A549 (cell line): ENCODE results near the gene KDM6A. TPM values are rescaled to one million over a fixed set of nuclear protein-coding genes. Genes with fewer than 3 reads are reported as not detected.

Experiments
- ATAC-seq, 2 experiments: fragments of 200-7000 bp in 1 of 2; fragments of >200 bp in 1 of 2; cut with Nextera tagmentation in 1 of 2; cut with Tn5 transposase in 1 of 2; 3 replicates each; pipeline versions ENCODE4 v1.8.0 to v1.9.1; 2018 to 2020; ENCODE audit warnings: mild to moderate bottlenecking in 1 of 2, moderate library complexity in 1 of 2
- CTCF ChIA-PET: fragments of 300-600 bp; sonication (Branson Sonifier 250); formaldehyde crosslinking; extraction: SDS; loops from one replicate; lab custom pipeline; 2021; ENCODE audit warnings: antibody characterized with exemption, inconsistent platforms; lab: Yijun Ruan, JAX
- POLR2A ChIA-PET: fragments of 350-600 bp; formaldehyde crosslinking; extraction: SDS; loops from one replicate; lab custom pipeline; 2021; ENCODE audit warnings: antibody characterized with exemption, inconsistent platforms; lab: Yijun Ruan, JAX
- DNase-seq, 2 experiments: peaks; one replicate each; pipeline versions ENCODE4 v3.0.0 to v3.0.0-alpha.2; 2011 to 2016; ENCODE audit warnings: low read depth in 1 of 2, low spot score in 1 of 2
- FAIRE-seq: peaks from 2 replicates; lab custom pipeline; 2011; peaks lifted over from hg19 to GRCh38; lab: Jason Lieb, UNC
- H3K27ac ChIP-seq, 2 experiments: fragments of >200 bp; sonication (Bioruptor Twin); formaldehyde crosslinking; 3 replicates each; pipeline ENCODE4 v1.5.1; 2016 to 2017
- H3K4me1 ChIP-seq: fragments of >200 bp; sonication (Bioruptor Twin); formaldehyde crosslinking; 3 replicates; pipeline ENCODE4 v1.6.1; 2016
- H3K4me2 ChIP-seq: fragments of >200 bp; sonication (Bioruptor Twin); formaldehyde crosslinking; 3 replicates; pipeline ENCODE4 v1.6.1; 2016
- H3K4me3 ChIP-seq: fragments of >200 bp; sonication (Bioruptor Twin); formaldehyde crosslinking; 3 replicates; pipeline ENCODE4 v1.5.1; 2016
- H3K9me3 ChIP-seq: fragments of >200 bp; sonication (Bioruptor Twin); formaldehyde crosslinking; 3 replicates; pipeline ENCODE4 v1.6.1; 2016
- ATOH8 ChIP-seq: fragments of 250-450 bp; sonication (Bioruptor Pico); IDR thresholded peaks from 2 replicates; pipeline ENCODE4 v1.5.0; 2020; ENCODE audit warnings: low read depth, mild to moderate bottlenecking, moderate library complexity
- CHD2 ChIP-seq: fragments of 150-350 bp; IDR thresholded peaks from 2 replicates; pipeline ENCODE4 v1.6.1; 2014; ENCODE audit warnings: low read length; ENCODE audit not compliant: partially characterized antibody
- EHF ChIP-seq: fragments of 250-450 bp; sonication (Bioruptor Pico); IDR thresholded peaks from 2 replicates; pipeline ENCODE4 v1.5.0; 2020; ENCODE audit warnings: mild to moderate bottlenecking
- EP300 ChIP-seq, 2 experiments: fragments of >200 bp; sonication (Bioruptor Twin); formaldehyde crosslinking; IDR thresholded peaks; 2 replicates in 1 of 2; 3 replicates in 1 of 2; pipeline ENCODE4 v1.6.1; 2016 to 2017
- FOSL2 ChIP-seq, 2 experiments: fragments of 450-650 bp in 1 of 2; fragments of >200 bp in 1 of 2; sonication (Bioruptor Twin) in 1 of 2; formaldehyde crosslinking; IDR thresholded peaks; 2 replicates each; pipeline versions ENCODE4 v1.5.0 to v1.6.1; 2016 to 2020; ENCODE audit warnings: mild to moderate bottlenecking in 1 of 2, moderate library complexity in 1 of 2
- FOXS1 ChIP-seq: fragments of 250-450 bp; sonication (Bioruptor Pico); IDR thresholded peaks from 2 replicates; pipeline ENCODE4 v1.5.0; 2020; ENCODE audit warnings: mild to moderate bottlenecking, moderate library complexity
- HDAC2 ChIP-seq: fragments of 200-600 bp; sonication (generic); IDR thresholded peaks from 2 replicates; pipeline ENCODE4 v1.6.1; 2016
- HES2 ChIP-seq: fragments of >200 bp; sonication (Bioruptor Twin); formaldehyde crosslinking; IDR thresholded peaks from 2 replicates; pipeline ENCODE4 v1.6.1; 2016
- HOXB13 ChIP-seq: fragments of 250-450 bp; sonication (Bioruptor Pico); IDR thresholded peaks from 2 replicates; pipeline ENCODE4 v1.5.0; 2020; ENCODE audit warnings: low read depth, mild to moderate bottlenecking, moderate library complexity
- HOXB5 ChIP-seq: fragments of 250-450 bp; sonication (Bioruptor Pico); IDR thresholded peaks from 2 replicates; pipeline ENCODE4 v1.5.0; 2020; ENCODE audit warnings: mild to moderate bottlenecking, moderate library complexity
- JUNB ChIP-seq: fragments of >200 bp; sonication (Bioruptor Twin); formaldehyde crosslinking; IDR thresholded peaks from 2 replicates; pipeline ENCODE4 v1.6.1; 2016
- MAX ChIP-seq: IDR thresholded peaks from 2 replicates; pipeline ENCODE4 v1.6.1; 2012
- NFE2L2 ChIP-seq: fragments of 150-350 bp; conservative IDR thresholded peaks from 2 replicates; pipeline ENCODE4 v1.6.1; 2014; ENCODE audit warnings: low read length
- POLR2AphosphoS2 ChIP-seq: conservative IDR thresholded peaks from 2 replicates; pipeline ENCODE4 v1.6.1; 2012; ENCODE audit warnings: low read length, improper control_type of control experiment, inconsistent platforms
- RAD21 ChIP-seq, 2 experiments: fragments of >200 bp in 1 of 2; sonication (Bioruptor Twin) in 1 of 2; formaldehyde crosslinking in 1 of 2; IDR thresholded peaks in 1 of 2; conservative IDR thresholded peaks in 1 of 2; 2 replicates in 1 of 2; 3 replicates in 1 of 2; pipeline ENCODE4 v1.6.1; 2012 to 2018; ENCODE audit warnings: inconsistent platforms in 1 of 2
- RCOR1 ChIP-seq: fragments of 150-350 bp; IDR thresholded peaks from 2 replicates; pipeline ENCODE4 v1.6.1; 2014; ENCODE audit warnings: antibody characterized with exemption, low read length, low read depth
- RNF2 ChIP-seq: fragments of 200-600 bp; sonication (generic); IDR thresholded peaks from 2 replicates; pipeline ENCODE4 v1.6.1; 2016; ENCODE audit warnings: low read depth, mild to moderate bottlenecking, antibody characterized with exemption, moderate library complexity, borderline replicate concordance
- SMC3 ChIP-seq: fragments of >200 bp; sonication (Bioruptor Twin); formaldehyde crosslinking; IDR thresholded peaks from 3 replicates; pipeline ENCODE4 v1.6.1; 2018; ENCODE audit warnings: inconsistent platforms
- SREBF2 ChIP-seq: fragments of 450-650 bp; IDR thresholded peaks from 2 replicates; pipeline ENCODE4 v1.6.1; 2014; ENCODE audit warnings: mild to moderate bottlenecking, moderate library complexity
- TFCP2L1 ChIP-seq: fragments of 250-450 bp; sonication (Bioruptor Pico); IDR thresholded peaks from 2 replicates; pipeline ENCODE4 v1.5.0; 2021; ENCODE audit warnings: mild to moderate bottlenecking
- USF2 ChIP-seq: fragments of 450-650 bp; IDR thresholded peaks from 2 replicates; pipeline ENCODE4 v1.6.1; 2014; ENCODE audit warnings: antibody characterized with exemption
- ZC3H11A ChIP-seq: fragments of 450-650 bp; IDR thresholded peaks from 2 replicates; pipeline ENCODE4 v1.6.1; 2014; ENCODE audit warnings: antibody characterized with exemption, mild to moderate bottlenecking
- ZNF302 ChIP-seq: fragments of 250-450 bp; sonication (Bioruptor Pico); IDR thresholded peaks from 2 replicates; pipeline ENCODE4 v1.9.0; 2021; ENCODE audit warnings: inconsistent platforms, mild to moderate bottlenecking, moderate library complexity
- WGBS: methylation state at CpG from one replicate; pipeline ENCODE4 v1.1.6; 2017; ENCODE audit errors: missing lambda C conversion rate; 5-methylcytosine and 5-hydroxymethylcytosine counted together
- polyA plus RNA-seq, 4 experiments: library from polyadenylated mRNA; depleted of rRNA in 3 of 4; stranded (reverse); fragments of >200 nt; fragmentation: RNase III in 1 of 4; extraction: RNeasy Plus Mini Kit Qiagen cat#74134 plus additional on column Dnase treatment in 1 of 4; gene quantifications; 2 replicates in 3 of 4; 3 replicates in 1 of 4; pipeline ENCODE4 v1.2.3, GENCODE V29; 2011 to 2017
- TF ChIP-seq, protein P1 (sequence below): fragments of >200 bp; sonication (Bioruptor Twin); formaldehyde crosslinking; IDR thresholded peaks from 3 replicates; pipeline ENCODE4 v1.5.1; 2016

Gene KDM6A
- polyA plus RNA-seq, 2 of the 4 experiments (the other 2 are of a cell fraction): 9.3 to 18.4 TPM

DNA sequence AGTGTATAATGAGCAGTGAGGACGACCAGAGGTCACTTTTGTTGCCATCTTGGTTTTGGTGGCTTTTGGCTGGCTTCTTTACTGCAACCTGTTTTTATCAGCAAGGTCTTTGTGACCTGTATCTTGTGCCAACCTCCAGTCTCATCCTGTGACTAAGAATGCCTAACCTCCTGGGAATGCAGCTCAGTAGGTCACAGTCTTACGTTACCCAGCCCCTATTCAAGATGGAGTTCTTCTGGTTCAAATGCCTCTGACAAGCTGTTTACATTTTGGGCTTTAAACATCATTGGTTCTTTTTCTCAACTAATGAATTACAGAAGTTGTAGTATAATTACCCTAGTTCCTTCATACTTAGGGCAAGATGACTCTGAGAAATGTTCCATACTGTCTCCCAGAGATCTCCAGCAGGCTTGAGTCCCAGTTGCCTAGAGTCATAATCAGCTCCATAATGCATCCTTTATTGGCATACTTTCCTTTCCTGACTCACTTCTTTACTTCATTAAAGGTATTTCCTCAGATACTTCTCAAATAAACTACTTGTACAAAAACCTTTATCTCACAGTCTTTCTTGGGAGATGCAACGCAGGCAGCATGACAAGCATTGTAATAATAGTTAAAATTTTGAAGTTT lies 136.5 kb downstream of the KDM6A start:
- Histone ChIP-seq H3K9me3 (no peaks in the 10 kb centered on the region), H3K4me1 (peaks cover 55% of the 10 kb centered on the region), H3K27ac (peak overlapping the region; percentile 22 to 69; a peak in 3 of 6 replicates), H3K4me3 (no peak overlapping the region), H3K4me2 (peak overlapping the region; percentile 54)
- DNase-seq (peak in 1 of 2 experiments; percentile 47), ATAC-seq (peak in 1 of 2 experiments; percentile 64; a peak in 2 of 6 replicates), FAIRE-seq (peak; percentile 65)
- TF ChIP-seq EHF (CRISPR knock-in tag) (peak; percentile 78; the same call in 1 of the 2 replicates), MAX (peak; percentile 17; the same call in 1 of the 2 replicates), RCOR1 (no peak), HOXB13 (peak; percentile 90; the same call in 1 of the 2 replicates), CHD2 (no peak), ATOH8 (peak; percentile 93; the same call in 1 of the 2 replicates), HOXB5 (CRISPR knock-in tag) (peak; percentile 72), USF2 (no peak), FOXS1 (CRISPR knock-in tag) (peak; percentile 43; the same call in 1 of the 2 replicates), HES2 (no peak)
- POLR2A ChIA-PET: no interaction called here
- WGBS: 27% methylated on average over 3 of the region's 3 CpGs
- CTCF ChIA-PET: interaction anchor here (1.2 kb wide), 1 partner anchor 61 kb away, joined by 3 read pairs; no protein-coding TSS in a partner anchor

GRCh38 chrX:45011131-45011530 lies 138.1 kb downstream of the KDM6A start:
- FAIRE-seq: no peak
- H3K4me2 ChIP-seq: peak overlapping the region; percentile 54
- TF ChIP-seq JUNB (peak; percentile 23; the same call in 1 of the 2 replicates), RNF2 (no peak), FOSL2 (IDR thresholded peaks at IDR 0.05) (peak; percentile 23; the same call in 1 of the 2 replicates), FOSL2 (CRISPR knock-in tag; IDR thresholded peaks at IDR 0.05) (peak; percentile 63), FOXS1 (CRISPR knock-in tag) (no peak)

DNA sequence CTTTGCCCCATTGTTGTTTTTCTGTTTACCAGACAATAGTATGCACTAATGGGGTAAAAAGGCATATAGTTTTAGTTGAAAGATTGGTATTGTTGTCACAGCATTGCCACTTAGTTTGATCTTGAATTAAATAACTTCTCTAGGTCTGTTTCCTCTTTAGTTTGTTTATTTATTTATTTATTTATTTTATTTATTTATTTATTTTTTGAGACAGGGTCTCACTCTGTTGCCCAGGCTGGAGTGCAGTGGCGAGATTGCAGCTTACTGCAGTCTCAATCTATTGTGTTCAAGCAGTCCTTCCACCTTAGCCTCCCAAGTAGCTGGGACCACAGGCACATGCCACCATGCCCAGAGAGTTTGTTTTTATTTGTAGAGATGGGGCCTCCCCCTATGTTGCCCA lies 138.6 kb downstream of the KDM6A start:
- no peak for DNase-seq
- FAIRE-seq: peak; percentile 68
- no peak for ATAC-seq
- ChIA-PET CTCF (interaction anchor here (0.7 kb wide), 1 partner anchor 549 kb away, joined by 3 read pairs; no protein-coding TSS in a partner anchor), POLR2A (no interaction called here)
- peaks cover 46% of the 10 kb centered on the region for H3K4me1 ChIP-seq
- H3K4me2 ChIP-seq: peak overlapping the region; percentile 54
- no peaks in the 10 kb centered on the region for H3K9me3 ChIP-seq
- no peak for TF ChIP-seq TFCP2L1 (CRISPR knock-in tag)
- TF ChIP-seq ZC3H11A: peak; percentile 76
- 89% methylated on average over 1 of the region's 1 CpG for WGBS
- no peak overlapping the region for H3K4me3 ChIP-seq
- H3K27ac ChIP-seq: peak overlapping the region; percentile 8 to 61; a peak in 3 of 6 replicates

More at GRCh38 chrX:45011131-45011530, 138.1 kb downstream of the KDM6A start:
- POLR2A ChIA-PET: no interaction called here
- H3K9me3 ChIP-seq: no peaks in the 10 kb centered on the region
- DNase-seq (peak; percentile 25 to 44), ATAC-seq (peak in 1 of 2 experiments; percentile 81; a peak in 3 of 6 replicates)
- H3K27ac ChIP-seq: peak overlapping the region in 1 of 2 experiments; percentile 61; a peak in 2 of 6 replicates
- H3K4me3 ChIP-seq: no peak overlapping the region
- peaks cover 50% of the 10 kb centered on the region for H3K4me1 ChIP-seq
- CTCF ChIA-PET: no interaction called here

DNA sequence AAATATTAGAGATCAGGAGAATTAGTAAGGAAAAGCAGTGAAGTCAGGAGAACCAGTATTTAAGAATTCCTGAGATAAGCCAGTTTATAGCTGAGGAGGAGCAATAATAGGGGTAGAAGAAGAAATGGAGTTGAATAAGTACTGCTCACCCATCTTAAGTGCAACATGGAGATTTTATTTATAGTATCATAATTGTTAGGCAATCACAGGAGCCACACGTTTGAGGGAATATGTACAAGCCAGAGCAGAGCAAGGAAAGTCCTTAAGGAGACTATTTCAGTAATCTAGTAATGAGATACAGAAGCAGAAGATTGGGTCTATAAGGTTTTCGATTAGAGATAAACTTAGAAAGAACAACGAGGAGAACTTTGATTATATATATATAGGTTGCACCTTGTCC lies 145.0 kb downstream of the KDM6A start:
- Histone ChIP-seq H3K4me2 (no peak overlapping the region), H3K4me3 (no peak overlapping the region), H3K27ac (no peak overlapping the region), H3K4me1 (peaks cover 28% of the 10 kb centered on the region), H3K9me3 (no peaks in the 10 kb centered on the region)
- ChIA-PET CTCF (no interaction called here), POLR2A (no interaction called here)
- no peak for DNase-seq
- 77% methylated on average over 3 of the region's 3 CpGs for WGBS
- ATAC-seq: no peak
- FAIRE-seq: peak; percentile 67
- TF ChIP-seq HES2 (no peak), POLR2AphosphoS2 (no peak), MAX (no peak), ZNF302 (CRISPR knock-in tag) (no peak), RAD21 (conservative IDR thresholded peaks at IDR 0.05 in 1 of 2, IDR thresholded peaks at IDR 0.05 in 1 of 2) (no peak), HDAC2 (no peak), FOSL2 (IDR thresholded peaks at IDR 0.05) (no peak), FOSL2 (CRISPR knock-in tag; IDR thresholded peaks at IDR 0.05) (no peak), NFE2L2 (no peak), SREBF2 (no peak), SMC3 (no peak), USF2 (no peak), EP300 (IDR thresholded peaks at IDR 0.05) (no peak)
- TF ChIP-seq, protein P1, sequence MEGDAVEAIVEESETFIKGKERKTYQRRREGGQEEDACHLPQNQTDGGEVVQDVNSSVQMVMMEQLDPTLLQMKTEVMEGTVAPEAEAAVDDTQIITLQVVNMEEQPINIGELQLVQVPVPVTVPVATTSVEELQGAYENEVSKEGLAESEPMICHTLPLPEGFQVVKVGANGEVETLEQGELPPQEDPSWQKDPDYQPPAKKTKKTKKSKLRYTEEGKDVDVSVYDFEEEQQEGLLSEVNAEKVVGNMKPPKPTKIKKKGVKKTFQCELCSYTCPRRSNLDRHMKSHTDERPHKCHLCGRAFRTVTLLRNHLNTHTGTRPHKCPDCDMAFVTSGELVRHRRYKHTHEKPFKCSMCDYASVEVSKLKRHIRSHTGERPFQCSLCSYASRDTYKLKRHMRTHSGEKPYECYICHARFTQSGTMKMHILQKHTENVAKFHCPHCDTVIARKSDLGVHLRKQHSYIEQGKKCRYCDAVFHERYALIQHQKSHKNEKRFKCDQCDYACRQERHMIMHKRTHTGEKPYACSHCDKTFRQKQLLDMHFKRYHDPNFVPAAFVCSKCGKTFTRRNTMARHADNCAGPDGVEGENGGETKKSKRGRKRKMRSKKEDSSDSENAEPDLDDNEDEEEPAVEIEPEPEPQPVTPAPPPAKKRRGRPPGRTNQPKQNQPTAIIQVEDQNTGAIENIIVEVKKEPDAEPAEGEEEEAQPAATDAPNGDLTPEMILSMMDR: no peak
